SK-N-SH (cell line): ENCODE results near the gene DDX24.

ENCODE experiments used
- CHD2 ChIP-seq: fragments of 150-350 bp; IDR thresholded peaks from 2 replicates; pipeline ENCODE4 v1.6.1; 2018; ENCODE audit warnings: low read length; ENCODE audit not compliant: partially characterized antibody
- CTCF ChIP-seq: fragments of 200-600 bp; sonication (generic); IDR thresholded peaks from 2 replicates; pipeline ENCODE4 v1.6.1; 2017; ENCODE audit warnings: antibody characterized with exemption, mild to moderate bottlenecking, moderate library complexity
- FOXM1 ChIP-seq: IDR thresholded peaks from 2 replicates; pipeline ENCODE4 v1.4.0; 2012; ENCODE audit warnings: low read depth, mild to moderate bottlenecking
- GABPA ChIP-seq: IDR thresholded peaks from 2 replicates; pipeline ENCODE4 v1.4.0; 2012; ENCODE audit warnings: low read depth, mild to moderate bottlenecking
- RAD21 ChIP-seq: IDR thresholded peaks from 2 replicates; pipeline ENCODE4 v1.6.1; 2012; ENCODE audit warnings: mild to moderate bottlenecking, low read length
- REST ChIP-seq: IDR thresholded peaks from 2 replicates; pipeline ENCODE4 v1.6.1; 2012; ENCODE audit warnings: mild to moderate bottlenecking, low read depth, low read length, moderate library complexity
- RXRA ChIP-seq: IDR thresholded peaks from 2 replicates; pipeline ENCODE4 v1.4.0; 2012; ENCODE audit warnings: low read depth, mild to moderate bottlenecking, borderline replicate concordance
- SIN3A ChIP-seq: IDR thresholded peaks from 2 replicates; pipeline ENCODE4 v1.6.1; 2012; ENCODE audit warnings: low read depth, mild to moderate bottlenecking, low read length, moderate library complexity, borderline replicate concordance
- SMC3 ChIP-seq: IDR thresholded peaks from 2 replicates; pipeline ENCODE4 v1.6.1; 2012; ENCODE audit warnings: low read depth, low read length, improper control_type of control experiment
- TAF1 ChIP-seq: IDR thresholded peaks from 2 replicates; pipeline ENCODE4 v1.6.1; 2012; ENCODE audit warnings: low read depth, mild to moderate bottlenecking, low read length, moderate library complexity, borderline replicate concordance
- TF ChIP-seq, protein P1 (sequence below): IDR thresholded peaks from 2 replicates; pipeline ENCODE4 v1.4.0; 2012; ENCODE audit warnings: low read depth

DNA sequence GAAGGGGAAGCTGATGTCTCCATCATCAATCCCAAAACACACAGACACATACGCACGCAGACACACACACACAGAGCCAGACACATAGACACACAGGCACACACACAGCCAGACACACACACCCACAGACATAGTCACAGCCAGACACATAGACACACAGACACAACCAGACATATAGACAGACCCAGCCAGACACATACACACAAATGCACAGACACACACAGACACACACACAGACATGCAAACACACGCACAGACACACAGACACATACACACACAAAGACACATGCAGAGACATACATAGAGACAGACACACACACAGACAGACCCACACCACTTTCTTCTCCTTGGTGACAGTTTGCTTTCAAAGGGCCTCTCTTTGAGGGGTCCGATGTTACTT, 77.6 kb downstream of the DDX24 start:
- no peak for TF ChIP-seq SIN3A
- no peak for TF ChIP-seq REST
- TF ChIP-seq FOXM1: no peak
- TF ChIP-seq TAF1: no peak
- TF ChIP-seq RAD21: no peak
- no peak for TF ChIP-seq CTCF
- TF ChIP-seq, protein P1, sequence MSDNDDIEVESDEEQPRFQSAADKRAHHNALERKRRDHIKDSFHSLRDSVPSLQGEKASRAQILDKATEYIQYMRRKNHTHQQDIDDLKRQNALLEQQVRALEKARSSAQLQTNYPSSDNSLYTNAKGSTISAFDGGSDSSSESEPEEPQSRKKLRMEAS: no peak
- no peak for TF ChIP-seq SMC3
- no peak for TF ChIP-seq GABPA
- TF ChIP-seq RXRA: no peak
- no peak for TF ChIP-seq CHD2
